Coronary artery (tissue), 2 donors: ENCODE data around the gene GTF2A1L.
"Not testable (repeated sequence)": the region's sequence is repeated elsewhere in the genome, so short reads cannot be mapped to it uniquely, and the experiment has no call there.

ENCODE experiments used
- DNase-seq: peaks from one replicate; pipeline ENCODE4 v3.0.0-alpha.2; 2017; ENCODE audit warnings: low spot score
- H3K27ac ChIP-seq, 2 donors: fragments of 200-600 bp; sonication (generic); one replicate each; pipeline ENCODE4 v1.5.1; 2016 to 2019
- H3K4me3 ChIP-seq: fragments of 200-600 bp; sonication (generic); 2 replicates; pipeline ENCODE4 v1.5.1; 2016; ENCODE audit warnings: mild to moderate bottlenecking, moderate library complexity
- CTCF ChIP-seq: fragments of 200-600 bp; sonication (generic); IDR thresholded peaks from one replicate; pipeline ENCODE4 v1.5.1; 2019; ENCODE audit warnings: antibody characterized with exemption

The GTF2A1L gene

GRCh38 chr2:48590017-48590416 lies 27.6 kb upstream of the GTF2A1L start:
- Histone ChIP-seq H3K27ac (no peak overlapping the region), H3K4me3 (no peak overlapping the region)
- TF ChIP-seq CTCF, result no peak
- DNase-seq, result no peak

- no peak overlapping the region for H3K4me3 ChIP-seq
- DNase-seq, result no peak
- no peak overlapping the region for H3K27ac ChIP-seq
- TF ChIP-seq CTCF, result no peak
Observed at GRCh38 chr2:48592067-48592466, 25.6 kb upstream of the GTF2A1L start.

DNA sequence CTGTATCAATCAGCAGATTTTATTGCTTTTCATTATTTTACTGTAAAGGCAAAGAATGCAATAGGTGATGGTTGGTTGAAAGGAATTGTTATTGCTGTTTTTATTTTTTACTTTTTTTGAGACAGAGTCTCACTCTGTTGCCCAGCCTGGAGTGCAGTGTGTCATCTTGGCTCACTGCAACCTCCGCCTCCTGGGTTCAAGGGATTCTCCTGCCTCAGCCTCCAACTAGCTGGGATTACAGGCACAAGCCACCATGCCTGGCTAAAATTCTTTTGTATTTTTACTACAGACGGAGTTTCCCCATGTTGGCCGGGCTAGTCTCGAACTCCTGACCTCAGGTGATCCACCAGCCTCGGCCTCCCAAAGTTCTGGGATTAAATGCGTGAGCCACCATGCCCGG lies 20.9 kb upstream of the GTF2A1L start:
- not testable (repeated sequence) for H3K4me3 ChIP-seq, DNase-seq, H3K27ac ChIP-seq

GRCh38 chr2:48597492-48597891 lies 20.2 kb upstream of the GTF2A1L start:
- no peak for DNase-seq
- Histone ChIP-seq H3K4me3 (no peak overlapping the region), H3K27ac (no peak overlapping the region)
- no peak for TF ChIP-seq CTCF

GRCh38 chr2:48600204-48600813 lies 17.3 kb upstream of the GTF2A1L start:
- TF ChIP-seq CTCF, result peak; percentile 61
- DNase-seq, result no peak
- no peak overlapping the region for H3K27ac ChIP-seq
- no peak overlapping the region for H3K4me3 ChIP-seq

GRCh38 chr2:48600917-48601316 lies 16.7 kb upstream of the GTF2A1L start:
- no peak for DNase-seq
- TF ChIP-seq CTCF, result no peak
- H3K27ac ChIP-seq, result no peak overlapping the region
- H3K4me3 ChIP-seq, result no peak overlapping the region

- no peak for DNase-seq
- TF ChIP-seq CTCF, result no peak
- Histone ChIP-seq H3K27ac (no peak overlapping the region), H3K4me3 (no peak overlapping the region)
Observed at GRCh38 chr2:48601349-48601748, 16.3 kb upstream of the GTF2A1L start.
